Transverse colon (tissue), 4 donors: ENCODE measurements around the gene TRMT1. TPM values are rescaled to one million over a fixed set of nuclear protein-coding genes. Genes with fewer than 3 reads are reported as not detected.

Source experiments
- DNase-seq: peaks from one replicate; pipeline ENCODE4 v3.0.0-alpha.2; 2019
- H3K27ac ChIP-seq, 4 donors: fragments of 200-600 bp; sonication (generic); 2 replicates each; pipeline ENCODE4 v1.5.1; 2016 to 2018; ENCODE audit warnings: inconsistent platforms in 4 of 4
- H3K27me3 ChIP-seq: fragments of 200-600 bp; sonication (generic); 2 replicates; pipeline ENCODE4 v1.5.1; 2017; ENCODE audit warnings: inconsistent platforms
- H3K36me3 ChIP-seq, 4 donors: fragments of 200-600 bp; sonication (generic); 2 replicates each; pipeline ENCODE4 v1.5.1; 2017 to 2019; ENCODE audit warnings: inconsistent platforms in 4 of 4
- H3K4me1 ChIP-seq, 4 donors: fragments of 200-600 bp; sonication (generic); 2 replicates each; pipeline ENCODE4 v1.5.1; 2017 to 2020; ENCODE audit warnings: inconsistent platforms in 4 of 4
- H3K4me3 ChIP-seq, 4 donors: fragments of 200-600 bp; sonication (generic); 1 replicate in 1 of 4; 2 replicates in 3 of 4; pipeline versions ENCODE4 v1.5.1 to v1.6.1; 2017 to 2019; ENCODE audit warnings: inconsistent platforms in 4 of 4
- H3K9me3 ChIP-seq, 2 donors: fragments of 200-600 bp; sonication (generic); 2 replicates each; pipeline ENCODE4 v1.5.1; 2017 to 2019; ENCODE audit warnings: inconsistent platforms in 2 of 2
- CTCF ChIP-seq, 5 experiments: fragments of 200-600 bp in 3 of 5; fragments of 450-650 bp in 2 of 5; sonication (generic) in 3 of 5; IDR thresholded peaks; 1 replicate in 2 of 5; 2 replicates in 3 of 5; pipeline ENCODE4 v1.5.1; 2016 to 2017; ENCODE audit warnings: antibody characterized with exemption in 5 of 5, inconsistent platforms in 3 of 5, mild to moderate bottlenecking in 2 of 5, moderate library complexity in 1 of 5
- EP300 ChIP-seq: sonication (generic); formaldehyde crosslinking; IDR thresholded peaks from one replicate; pipeline ENCODE4 v1.6.1; 2017; ENCODE audit warnings: antibody characterized with exemption, low read depth
- POLR2A ChIP-seq: fragments of 450-650 bp; IDR thresholded peaks from one replicate; pipeline ENCODE4 v1.6.1; 2016; ENCODE audit warnings: antibody characterized with exemption, mild to moderate bottlenecking, moderate library complexity
- POLR2AphosphoS5 ChIP-seq, 3 donors: sonication (generic); formaldehyde crosslinking; IDR thresholded peaks; one replicate each; pipeline ENCODE4 v1.6.1; 2016; ENCODE audit warnings: antibody characterized with exemption in 3 of 3
- WGBS, 2 donors: methylation state at CpG; one replicate each; pipeline ENCODE4 v1.1.5; 2018; ENCODE audit warnings: low coverage in 1 of 2; 5-methylcytosine and 5-hydroxymethylcytosine counted together
- in situ Hi-C, 4 donors: fragments of 200-750 bp; cut with MboI; loops; one replicate each; pipeline versions ENCODE4 v1.15.0 to v1.15.1; 2017; ENCODE audit warnings: low sequenced_read_pairs in 3 of 4, low pct_ligation_motif_present in 1 of 4, low pct_unique_long_range_greater_than_20kb in 1 of 4
- intact Hi-C: fragments of 100-400 bp; cut with DNase I; formaldehyde crosslinking; loops from one replicate; pipeline ENCODE4 v1.15.1; 2023; ENCODE audit warnings: low total_unique reads
- total RNA-seq, 4 donors: library from RNA; depleted of rRNA; stranded (reverse); fragments of >200 nt; gene quantifications; one replicate each; pipeline ENCODE4 v1.1.0, GENCODE V29; 2016

Gene TRMT1
- total RNA-seq, 4 donors from 2014 or later = 26.6 to 199 (median 60.7) TPM

- TF ChIP-seq POLR2AphosphoS5 (IDR thresholded peaks at IDR 0.05) (no peak), CTCF (IDR thresholded peaks at IDR 0.05) (no peak)
- in situ Hi-C loops (no loop called here), intact Hi-C loops (no loop called here)
- no peaks in the 10 kb centered on the region for H3K9me3 ChIP-seq
- H3K27ac ChIP-seq = peak overlapping the region; percentile 86 to 94 (median 92)
- DNase-seq = no peak
- H3K4me1 ChIP-seq = peaks cover 76 to 98% (median 82%) of the 10 kb centered on the region in 4 donors
- no peaks in the 10 kb centered on the region for H3K27me3 ChIP-seq
- H3K36me3 ChIP-seq = no peaks in the 10 kb centered on the region
- 58 to 73% methylated on average over 2 of the region's 2 CpGs for WGBS, 2 donors
- H3K4me3 ChIP-seq = no peak overlapping the region
These were observed 58.8 kb downstream of the TRMT1 start for GRCh38 chr19:13057744-13058143.

GRCh38 chr19:13057147-13057572 lies 59.4 kb downstream of the TRMT1 start:
- intact Hi-C loops = no loop called here
- Histone ChIP-seq H3K4me1 (peaks cover 82 to 99% (median 87%) of the 10 kb centered on the region in 4 donors), H3K27me3 (no peaks in the 10 kb centered on the region), H3K27ac (peak overlapping the region; percentile 86 to 94 (median 92)), H3K36me3 (no peaks in the 10 kb centered on the region), H3K9me3 (no peaks in the 10 kb centered on the region), H3K4me3 (no peak overlapping the region)
- TF ChIP-seq CTCF (IDR thresholded peaks at IDR 0.05) (no peak), EP300 (no peak), POLR2A (no peak), POLR2AphosphoS5 (IDR thresholded peaks at IDR 0.05) (no peak)
- no peak for DNase-seq
- WGBS, 2 donors = 9 to 42% methylated on average over 8 to 15 of the region's 15 CpGs
- in situ Hi-C loops = no loop called here

GRCh38 chr19:13056052-13056660 lies 60.4 kb downstream of the TRMT1 start:
- peak; percentile 61 for DNase-seq
- Histone ChIP-seq H3K4me1 (peaks cover 85 to 99% (median 90%) of the 10 kb centered on the region in 4 donors), H3K36me3 (no peaks in the 10 kb centered on the region), H3K4me3 (peak overlapping the region in 1 of 4 donors; percentile 8), H3K27me3 (no peaks in the 10 kb centered on the region), H3K27ac (peak overlapping the region; percentile 86 to 94 (median 92)), H3K9me3 (no peaks in the 10 kb centered on the region)
- intact Hi-C loops (no loop called here), in situ Hi-C loops (no loop called here)
- WGBS, 2 donors = 24% methylated on average over 17 of the region's 17 CpGs; no CpG with 5 or more reads in 1 of the 2 donors
- no peak for TF ChIP-seq EP300
- TF ChIP-seq POLR2AphosphoS5 (IDR thresholded peaks at IDR 0.05) = peak in 1 of 3 donors; percentile 35

- no peaks in the 10 kb centered on the region for H3K36me3 ChIP-seq
- intact Hi-C loops = no loop called here
- H3K27ac ChIP-seq = peak overlapping the region; percentile 86 to 94 (median 92)
- H3K9me3 ChIP-seq = no peaks in the 10 kb centered on the region
- H3K4me3 ChIP-seq = peak overlapping the region in 1 of 4 donors; percentile 8
- peak in 2 of 3 donors; percentile 8 to 21 for TF ChIP-seq POLR2AphosphoS5 (IDR thresholded peaks at IDR 0.05)
- peak in 1 of 5 experiments; percentile 8 for TF ChIP-seq CTCF (IDR thresholded peaks at IDR 0.05)
- TF ChIP-seq POLR2A = no peak
- H3K27me3 ChIP-seq = no peaks in the 10 kb centered on the region
- peaks cover 83 to 99% (median 90%) of the 10 kb centered on the region in 4 donors for H3K4me1 ChIP-seq
- WGBS, 2 donors = 45% methylated on average over 24 of the region's 29 CpGs; no CpG with 5 or more reads in 1 of the 2 donors
- in situ Hi-C loops = no loop called here
- DNase-seq = peak; percentile 54
These were observed 61.1 kb downstream of the TRMT1 start for GRCh38 chr19:13055213-13056051.

Other genes with a start within 250 kb of the TRMT1 start
- gene DNASE2, start 235.3 kb downstream of the TRMT1 start, total RNA-seq = 10 to 100 TPM; 24.6 to 34.4 (median 34.4) TPM
- under 1 TPM in 1 of 4 donors, not detected in 3; 0.32 TPM for gene KLF1, start 229.5 kb downstream of the TRMT1 start, total RNA-seq
- gene GCDH, start 225.6 kb downstream of the TRMT1 start, total RNA-seq = 10 to 100 TPM in 3 of 4 donors, 1 to 10 TPM in 1; 1.9 to 43.4 (median 33.2) TPM
- under 1 TPM in 1 of 4 donors, not detected in 3; 0.68 TPM for gene SYCE2, start 197.4 kb downstream of the TRMT1 start, total RNA-seq
- 10 to 100 TPM; 18.0 to 40.8 (median 32.6) TPM for gene FARSA, start 183.0 kb downstream of the TRMT1 start, total RNA-seq
- gene CALR, start 178.1 kb downstream of the TRMT1 start, total RNA-seq = 100 to 1,000 TPM; 181 to 444 (median 317) TPM
- gene RAD23A, start 170.9 kb downstream of the TRMT1 start, total RNA-seq = 10 to 100 TPM; 57.9 to 87.9 (median 75.9) TPM
- 10 to 100 TPM; 28.6 to 55.0 (median 33.6) TPM for gene GADD45GIP1, start 159.5 kb downstream of the TRMT1 start, total RNA-seq
- gene DAND5, start 147.2 kb downstream of the TRMT1 start, total RNA-seq = under 1 TPM in 2 of 4 donors, not detected in 2; 0.27 to 0.32 TPM
- gene NFIX, start 121.3 kb downstream of the TRMT1 start, total RNA-seq = 10 to 100 TPM; 25.4 to 53.1 (median 29.3) TPM
- gene LYL1, start 13.9 kb downstream of the TRMT1 start, total RNA-seq = 10 to 100 TPM in 3 of 4 donors, 1 to 10 TPM in 1; 4.5 to 33.4 (median 16.7) TPM
- gene NACC1, start 1.5 kb upstream of the TRMT1 start, total RNA-seq = 10 to 100 TPM; 31.6 to 54.2 (median 36.5) TPM
- gene STX10, start 33.6 kb upstream of the TRMT1 start, total RNA-seq = 100 to 1,000 TPM in 1 of 4 donors, 10 to 100 TPM in 3; 69.7 to 164 (median 84.2) TPM
- 100 to 1,000 TPM; 184 to 503 (median 244) TPM for gene IER2, start 33.7 kb upstream of the TRMT1 start, total RNA-seq